Ishikawa (cell line): Measurements from ENCODE around the gene ING3.

Source experiments
- CEBPB ChIP-seq: IDR thresholded peaks from 2 replicates; pipeline ENCODE4 v1.6.1; 2012
- EGR1 ChIP-seq: IDR thresholded peaks from 2 replicates; pipeline ENCODE4 v1.6.1; 2012
- EP300 ChIP-seq: IDR thresholded peaks from 2 replicates; pipeline ENCODE4 v1.6.1; 2012; ENCODE audit warnings: borderline replicate concordance
- FOXM1 ChIP-seq: IDR thresholded peaks from 2 replicates; pipeline ENCODE4 v1.6.1; 2012; ENCODE audit warnings: low read depth, borderline replicate concordance
- RAD21 ChIP-seq: IDR thresholded peaks from 2 replicates; pipeline ENCODE4 v1.6.1; 2012; ENCODE audit warnings: low read depth
- REST ChIP-seq: IDR thresholded peaks from 2 replicates; pipeline ENCODE4 v1.6.1; 2012; ENCODE audit warnings: low read depth, mild to moderate bottlenecking
- TAF1 ChIP-seq: IDR thresholded peaks from 2 replicates; pipeline ENCODE4 v1.6.1; 2012; ENCODE audit warnings: low read depth, mild to moderate bottlenecking
- TCF12 ChIP-seq: IDR thresholded peaks from 2 replicates; pipeline ENCODE4 v1.6.1; 2012; ENCODE audit warnings: low read depth
- TEAD4 ChIP-seq: IDR thresholded peaks from 2 replicates; pipeline ENCODE4 v1.6.1; 2012
- YY1 ChIP-seq: IDR thresholded peaks from 2 replicates; pipeline ENCODE4 v1.6.1; 2012; ENCODE audit warnings: low read depth
- ZBTB7A ChIP-seq: IDR thresholded peaks from 2 replicates; pipeline ENCODE4 v1.6.1; 2012; ENCODE audit warnings: low read depth
- TF ChIP-seq, protein P1 (sequence below): IDR thresholded peaks from 2 replicates; pipeline ENCODE4 v1.6.1; 2012
- TF ChIP-seq, protein P2 (sequence below): IDR thresholded peaks from 2 replicates; pipeline ENCODE4 v1.6.1; 2012

DNA sequence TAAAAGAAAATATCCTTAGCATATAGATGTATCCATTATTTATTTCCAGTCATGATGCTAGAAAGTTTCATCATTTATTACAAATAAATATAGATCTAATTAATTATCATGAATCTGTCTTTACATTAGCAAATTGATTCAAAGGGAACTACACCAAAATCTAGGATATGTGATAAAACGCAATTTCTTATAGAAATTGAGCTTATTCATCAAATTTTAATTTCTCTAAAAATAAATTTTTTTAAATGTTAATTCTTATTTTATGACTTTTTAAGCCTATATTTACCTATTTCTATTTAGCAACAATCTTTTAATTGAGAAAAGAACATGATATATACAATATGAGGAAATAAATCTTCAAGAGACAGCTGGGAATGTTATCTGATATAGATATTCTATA is 34.0 kb upstream of the ING3 start:
- TF ChIP-seq TAF1 (no peak), EGR1 (no peak), EP300 (no peak), RAD21 (no peak), FOXM1 (no peak), REST (no peak), YY1 (no peak), CEBPB (no peak), TCF12 (no peak), TEAD4 (no peak), ZBTB7A (no peak)
- TF ChIP-seq, protein P1, sequence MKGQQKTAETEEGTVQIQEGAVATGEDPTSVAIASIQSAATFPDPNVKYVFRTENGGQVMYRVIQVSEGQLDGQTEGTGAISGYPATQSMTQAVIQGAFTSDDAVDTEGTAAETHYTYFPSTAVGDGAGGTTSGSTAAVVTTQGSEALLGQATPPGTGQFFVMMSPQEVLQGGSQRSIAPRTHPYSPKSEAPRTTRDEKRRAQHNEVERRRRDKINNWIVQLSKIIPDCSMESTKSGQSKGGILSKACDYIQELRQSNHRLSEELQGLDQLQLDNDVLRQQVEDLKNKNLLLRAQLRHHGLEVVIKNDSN: no peak
- TF ChIP-seq, protein P2, sequence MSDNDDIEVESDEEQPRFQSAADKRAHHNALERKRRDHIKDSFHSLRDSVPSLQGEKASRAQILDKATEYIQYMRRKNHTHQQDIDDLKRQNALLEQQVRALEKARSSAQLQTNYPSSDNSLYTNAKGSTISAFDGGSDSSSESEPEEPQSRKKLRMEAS: no peak
